ENCODE measurements around the gene RASA4B.

The RASA4B gene

GRCh38 chr7:102451371-102452054 is 66.1 kb downstream of the RASA4B start:
- DNase-seq, result peak; percentile 92

- DNase-seq, result peak; percentile 86
Observed at GRCh38 chr7:102450242-102450641, 67.3 kb downstream of the RASA4B start.

GRCh38 chr7:102449136-102449535 is 68.4 kb downstream of the RASA4B start:
- DNase-seq, result no peak

GRCh38 chr7:102447311-102447710 is 70.3 kb downstream of the RASA4B start:
- no peak for DNase-seq

DNA sequence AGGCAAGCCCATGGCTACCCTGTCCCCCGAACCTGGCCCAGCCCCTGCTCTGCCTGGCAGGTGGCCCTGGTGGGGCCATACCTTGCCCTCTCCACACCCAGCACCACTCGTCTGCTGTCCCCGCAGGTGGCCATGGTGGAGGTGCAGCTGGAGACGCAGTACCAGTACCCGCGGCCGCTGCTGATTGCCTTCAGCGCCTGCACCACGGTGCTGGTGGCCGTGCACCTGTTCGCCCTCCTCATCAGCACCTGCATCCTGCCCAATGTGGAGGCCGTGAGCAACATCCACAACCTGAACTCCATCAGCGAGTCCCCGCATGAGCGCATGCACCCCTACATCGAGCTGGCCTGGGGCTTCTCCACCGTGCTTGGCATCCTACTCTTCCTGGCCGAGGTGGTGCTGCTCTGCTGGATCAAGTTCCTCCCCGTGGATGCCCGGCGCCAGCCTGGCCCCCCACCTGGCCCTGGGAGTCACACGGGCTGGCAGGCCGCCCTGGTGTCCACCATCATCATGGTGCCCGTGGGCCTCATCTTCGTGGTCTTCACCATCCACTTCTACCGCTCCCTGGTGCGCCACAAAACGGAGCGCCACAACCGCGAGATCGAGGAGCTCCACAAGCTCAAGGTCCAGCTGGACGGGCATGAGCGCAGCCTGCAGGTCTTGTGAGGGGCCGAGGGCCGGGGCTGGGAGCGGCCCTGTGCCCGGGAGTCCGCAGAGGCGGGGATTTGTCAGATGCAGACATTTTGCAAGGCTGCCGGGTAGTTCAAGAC is 71.0 kb downstream of the RASA4B start:
- DNase-seq, result no peak

GRCh38 chr7:102445674-102446071 is 71.9 kb downstream of the RASA4B start:
- DNase-seq, result no peak

DNA sequence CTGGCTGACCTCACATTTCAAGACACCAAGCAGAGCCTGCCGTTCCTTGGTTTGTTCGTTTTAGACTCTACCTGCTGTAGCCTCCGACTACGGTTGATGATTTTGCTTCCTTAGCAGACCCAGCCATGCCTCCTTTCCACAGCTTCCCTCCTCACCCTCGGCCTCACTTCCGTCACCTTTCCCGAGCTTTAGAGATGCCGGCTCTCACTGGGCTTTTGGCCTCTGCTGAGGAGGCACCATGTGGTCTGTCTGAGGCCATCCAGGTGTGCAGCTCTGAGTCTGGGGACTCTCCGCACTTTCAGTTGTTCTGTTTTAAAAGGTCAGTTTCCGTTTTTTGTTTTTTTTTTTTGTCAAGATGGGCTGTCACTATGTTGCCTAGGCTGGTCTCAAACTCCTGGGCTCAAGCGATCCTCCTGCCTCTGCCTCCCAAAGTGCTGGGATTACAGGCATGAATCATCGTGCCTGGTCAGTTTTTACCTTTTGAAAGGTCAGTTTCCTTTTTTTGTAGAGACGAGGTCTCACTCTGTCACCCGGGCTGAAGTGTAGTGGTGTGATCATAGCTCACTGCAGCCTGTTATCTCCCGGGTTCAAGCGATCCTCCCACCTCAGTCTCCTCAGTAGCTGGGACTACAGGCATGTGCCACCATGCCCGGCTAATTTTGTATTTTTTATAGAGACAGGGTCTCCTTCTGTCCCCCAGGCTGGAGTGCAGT is 72.5 kb downstream of the RASA4B start:
- peak; percentile 96 for DNase-seq

- DNase-seq, result peak; percentile 18
Observed at GRCh38 chr7:102439963-102440795, 77.4 kb downstream of the RASA4B start.

DNA sequence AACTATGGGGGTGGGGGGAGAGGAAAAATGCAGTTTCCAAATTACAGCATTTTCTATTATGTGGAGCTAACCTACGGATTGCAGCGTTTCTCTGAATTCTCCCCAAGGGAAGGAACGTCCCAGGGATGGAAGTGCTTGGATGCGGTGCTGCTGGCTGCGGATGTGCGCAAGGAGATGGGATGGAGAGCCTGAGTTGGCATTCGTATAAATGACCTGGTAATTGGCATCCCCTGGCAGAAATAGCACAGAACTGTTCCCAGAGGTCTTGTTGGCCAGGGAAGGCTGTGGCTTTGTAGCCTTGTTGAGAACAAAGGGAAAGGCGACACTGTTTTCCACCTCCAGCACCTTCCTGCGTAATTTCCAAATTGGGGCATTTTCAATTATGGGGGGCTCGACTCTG is 81.5 kb downstream of the RASA4B start:
- DNase-seq, result no peak

GRCh38 chr7:102434039-102434486 is 83.5 kb downstream of the RASA4B start:
- peak; percentile 65 for DNase-seq

DNA sequence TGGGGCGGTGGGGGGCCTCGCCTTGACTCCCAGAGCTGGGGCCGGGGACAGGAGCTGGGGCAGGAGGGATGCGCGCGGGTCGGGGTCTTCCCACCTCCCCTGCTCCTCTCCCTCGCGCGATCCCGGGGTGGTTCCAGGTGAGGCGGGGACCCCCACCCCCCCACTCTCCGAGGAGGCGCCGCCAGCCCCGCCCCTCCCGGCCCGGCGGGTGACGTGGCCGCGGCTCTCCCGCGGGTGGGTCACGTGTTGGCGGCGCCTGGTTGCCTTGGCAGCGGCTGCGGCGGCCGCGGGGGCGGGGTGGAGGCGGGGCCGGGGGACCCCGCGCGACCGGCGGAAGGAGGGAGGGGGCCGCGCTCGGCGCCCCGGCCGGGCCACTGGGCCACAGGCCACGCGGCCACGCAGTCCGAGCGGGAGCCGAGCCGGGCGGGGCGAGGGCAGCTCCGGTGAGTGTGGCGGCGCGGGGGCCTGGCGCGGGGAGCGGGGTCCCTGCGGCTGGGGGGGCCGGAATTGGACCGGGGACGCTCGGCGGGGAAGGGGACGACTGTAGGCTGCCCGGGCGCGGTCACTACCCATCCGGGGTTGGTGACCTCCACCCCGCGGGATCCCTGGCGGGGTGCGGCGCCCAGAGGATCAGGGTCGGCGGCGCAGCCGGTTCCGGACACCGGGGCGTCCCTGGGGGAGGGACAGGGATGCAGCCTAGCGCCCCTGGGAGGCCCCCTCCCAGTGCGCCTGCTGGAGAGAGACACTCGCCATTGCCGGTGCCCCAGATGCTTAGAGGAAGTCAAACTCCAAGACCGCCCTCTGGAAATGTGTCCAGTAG is 84.1 kb downstream of the RASA4B start, which contains the start of gene ORAI2:
TSS of gene ORAI2 (plus strand) at position 357 of the 820 bp plus-strand sequence. CDS start 5,382 bp downstream, outside the sequence.
- peak; percentile 94 for DNase-seq

Data from RPMI8226 (cell line).